HG03469 (cell line): ENCODE measurements around the gene ARSD.
"Not testable (repeated sequence)": the region's sequence is repeated elsewhere in the genome, so short reads cannot be mapped to it uniquely, and the experiment has no call there.

Source experiments
- ATAC-seq: cut with Tn5 transposase; IDR thresholded peaks from one replicate; pipeline ENCODE4 v1.9.1; 2021; ENCODE audit warnings: mild to moderate bottlenecking, moderate library complexity, moderate number of reproducible peaks; ENCODE audit not compliant: unreplicated experiment

Gene ARSD, protein sequence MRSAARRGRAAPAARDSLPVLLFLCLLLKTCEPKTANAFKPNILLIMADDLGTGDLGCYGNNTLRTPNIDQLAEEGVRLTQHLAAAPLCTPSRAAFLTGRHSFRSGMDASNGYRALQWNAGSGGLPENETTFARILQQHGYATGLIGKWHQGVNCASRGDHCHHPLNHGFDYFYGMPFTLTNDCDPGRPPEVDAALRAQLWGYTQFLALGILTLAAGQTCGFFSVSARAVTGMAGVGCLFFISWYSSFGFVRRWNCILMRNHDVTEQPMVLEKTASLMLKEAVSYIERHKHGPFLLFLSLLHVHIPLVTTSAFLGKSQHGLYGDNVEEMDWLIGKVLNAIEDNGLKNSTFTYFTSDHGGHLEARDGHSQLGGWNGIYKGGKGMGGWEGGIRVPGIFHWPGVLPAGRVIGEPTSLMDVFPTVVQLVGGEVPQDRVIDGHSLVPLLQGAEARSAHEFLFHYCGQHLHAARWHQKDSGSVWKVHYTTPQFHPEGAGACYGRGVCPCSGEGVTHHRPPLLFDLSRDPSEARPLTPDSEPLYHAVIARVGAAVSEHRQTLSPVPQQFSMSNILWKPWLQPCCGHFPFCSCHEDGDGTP

DNA sequence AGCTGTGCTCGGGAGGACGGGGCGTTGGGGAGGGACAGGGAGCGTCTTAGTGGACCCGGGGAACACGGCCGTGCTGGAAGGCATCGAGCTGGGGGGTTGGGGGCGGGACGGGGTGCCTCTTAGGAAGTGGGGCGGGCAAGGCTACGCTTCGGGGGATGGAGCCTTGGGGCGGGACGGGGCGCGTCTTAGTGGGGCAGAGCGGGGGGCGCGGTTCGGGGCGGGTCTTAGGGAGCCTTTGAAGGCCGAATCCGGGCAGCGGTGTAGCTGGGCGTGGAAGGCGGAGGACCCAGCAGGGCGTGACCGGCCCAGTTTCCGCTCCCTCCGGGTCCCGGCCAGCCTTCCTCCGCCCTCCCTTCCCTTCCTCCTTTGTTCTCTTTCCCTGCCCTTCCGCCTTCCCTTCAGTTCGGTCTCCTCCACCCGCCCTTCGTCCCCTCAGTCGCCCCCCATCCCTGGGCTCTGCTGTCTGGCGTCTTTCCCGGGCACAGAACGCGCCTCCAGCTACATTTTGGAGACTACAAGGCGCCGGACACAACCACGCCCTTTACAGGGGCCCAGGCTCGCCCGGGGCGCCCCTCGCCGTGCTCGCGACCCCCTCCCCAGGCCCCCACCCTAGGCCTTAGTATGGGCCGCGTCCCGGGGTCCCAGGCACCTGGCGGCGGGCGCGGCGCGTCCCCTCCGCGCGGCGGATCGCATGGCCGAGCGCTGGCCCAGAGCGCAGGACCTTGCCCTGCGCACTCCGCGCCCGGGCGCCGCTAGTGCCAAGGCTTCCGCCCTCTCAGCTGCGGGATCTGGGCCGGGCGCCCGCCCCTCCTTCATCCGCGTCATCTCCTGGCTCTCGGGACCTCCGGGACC is at the start of gene ARSD:
Gene ARSD (minus strand): TSS at position 757 of the 852 bp plus-strand sequence. CDS start 64 bp downstream, at position 693.
- peak; percentile 78 for ATAC-seq

- ATAC-seq: not testable (repeated sequence)
Measured at GRCh38 chrX:2978639-2979038, 49.5 kb upstream of the ARSD start.

DNA sequence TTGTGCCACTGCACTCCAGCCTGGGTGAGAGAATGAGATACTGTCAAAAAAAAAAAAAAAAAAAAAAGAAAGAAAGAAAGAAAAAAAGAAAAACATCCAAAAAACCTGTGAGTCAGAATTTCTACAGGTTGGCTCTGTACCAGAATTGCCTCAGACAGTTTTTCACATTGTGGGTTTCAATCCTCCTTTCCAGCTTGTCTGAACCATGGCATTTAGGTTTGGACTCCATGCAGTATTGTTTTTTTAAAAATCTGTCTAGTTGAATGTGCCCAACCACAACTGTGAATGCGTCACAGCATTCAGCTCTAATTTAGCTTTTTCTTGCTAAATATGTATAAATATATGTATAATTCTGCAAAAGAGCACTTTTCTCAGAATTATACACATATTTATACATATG is 45.8 kb upstream of the ARSD start:
- ATAC-seq: no peak

- ATAC-seq: no peak
Measured at GRCh38 chrX:2972391-2972790, 43.3 kb upstream of the ARSD start.

GRCh38 chrX:2969021-2969420 is 39.9 kb upstream of the ARSD start:
- no peak for ATAC-seq

DNA sequence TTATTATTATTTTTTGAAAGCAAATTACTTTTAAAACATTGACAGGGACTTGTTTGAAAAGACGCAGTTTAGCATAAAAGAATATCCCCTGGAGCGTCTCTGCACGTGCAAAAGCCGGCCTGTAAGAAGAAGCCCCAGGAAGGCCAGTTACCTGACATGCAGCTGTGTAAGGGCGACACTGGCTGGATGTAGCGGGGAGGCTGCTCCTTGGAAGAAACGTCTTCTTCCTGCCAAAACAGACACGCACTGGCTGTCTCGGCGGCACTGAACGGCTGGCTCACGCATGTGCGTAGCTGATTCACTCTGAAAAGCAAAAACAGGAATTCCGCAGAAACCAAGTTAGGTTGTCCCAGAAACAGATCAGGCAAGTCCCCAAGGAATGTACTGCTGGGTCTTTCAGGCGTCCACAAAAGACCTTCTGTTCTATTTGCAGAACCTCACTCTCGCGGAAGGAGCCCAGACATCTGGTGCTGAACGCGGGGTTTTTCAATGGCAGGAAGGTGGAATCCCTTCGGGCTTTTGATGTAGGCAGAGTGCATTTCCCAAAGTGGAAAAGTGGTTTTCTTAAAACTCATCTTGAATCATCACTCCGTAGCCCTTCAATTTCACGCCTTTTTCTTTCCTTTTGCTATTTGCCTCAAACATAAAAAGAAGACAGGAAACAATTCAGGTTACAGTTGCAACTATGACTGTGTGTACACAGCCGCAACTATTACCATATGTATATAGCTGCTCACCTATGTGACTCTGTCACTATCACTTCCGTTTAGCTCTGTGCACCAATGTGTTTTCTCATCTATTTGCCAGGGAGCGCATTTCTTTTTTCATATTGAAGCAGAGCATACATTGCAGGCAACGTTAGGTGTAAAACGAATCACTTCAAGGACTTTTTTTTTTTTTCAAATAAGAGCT is 39.1 kb upstream of the ARSD start:
- ATAC-seq: no peak

DNA sequence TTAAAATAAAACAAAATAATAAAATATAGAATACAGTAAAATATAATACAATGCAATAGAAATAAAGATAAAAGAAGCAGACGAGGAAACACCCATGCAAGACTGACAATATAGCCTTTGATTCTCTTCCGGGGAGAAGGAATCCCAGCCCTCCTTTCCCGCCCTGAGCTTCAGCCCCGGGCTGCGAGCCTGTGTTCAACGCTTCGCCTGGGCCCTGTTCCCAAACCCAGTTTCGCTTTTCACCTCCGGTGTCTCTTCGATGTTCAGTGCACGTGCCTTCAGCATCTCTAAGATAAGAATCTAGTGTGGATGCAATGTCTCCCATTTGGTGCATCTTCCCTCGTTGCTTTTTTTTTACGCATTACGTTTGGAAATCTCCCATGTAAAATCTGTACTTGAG is 38.4 kb upstream of the ARSD start:
- no peak for ATAC-seq

- no peak for ATAC-seq
Measured at GRCh38 chrX:2967012-2967411, 37.9 kb upstream of the ARSD start.

GRCh38 chrX:2965965-2966364 is 36.8 kb upstream of the ARSD start:
- peak; percentile 70 for ATAC-seq

- not testable (repeated sequence) for ATAC-seq
Measured at GRCh38 chrX:2963992-2964794, 35.1 kb upstream of the ARSD start.

- not testable (repeated sequence) for ATAC-seq
Measured at GRCh38 chrX:2963449-2963848, 34.3 kb upstream of the ARSD start.

DNA sequence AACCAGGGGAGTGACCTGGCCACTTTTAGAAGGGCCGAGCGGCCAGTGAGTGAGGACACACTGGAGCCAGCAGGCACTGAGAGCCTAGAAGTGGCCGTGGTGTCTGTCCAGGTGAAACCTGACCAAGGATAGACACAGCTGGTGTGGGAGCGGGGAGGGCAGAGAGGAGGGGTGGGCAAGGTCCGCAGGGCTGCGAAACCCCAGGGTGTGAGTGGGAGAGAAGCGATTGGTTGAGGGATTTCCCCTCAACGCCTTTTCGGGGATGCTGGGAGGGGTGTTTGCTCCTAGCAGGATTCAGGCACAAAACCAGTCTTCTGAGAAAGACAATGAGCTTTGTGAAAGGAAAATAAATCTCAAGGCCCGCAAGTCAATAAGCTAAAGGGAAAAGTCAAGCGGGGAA is 33.2 kb upstream of the ARSD start:
- no peak for ATAC-seq

- no peak for ATAC-seq
Measured at GRCh38 chrX:2960861-2961515, 31.8 kb upstream of the ARSD start.

DNA sequence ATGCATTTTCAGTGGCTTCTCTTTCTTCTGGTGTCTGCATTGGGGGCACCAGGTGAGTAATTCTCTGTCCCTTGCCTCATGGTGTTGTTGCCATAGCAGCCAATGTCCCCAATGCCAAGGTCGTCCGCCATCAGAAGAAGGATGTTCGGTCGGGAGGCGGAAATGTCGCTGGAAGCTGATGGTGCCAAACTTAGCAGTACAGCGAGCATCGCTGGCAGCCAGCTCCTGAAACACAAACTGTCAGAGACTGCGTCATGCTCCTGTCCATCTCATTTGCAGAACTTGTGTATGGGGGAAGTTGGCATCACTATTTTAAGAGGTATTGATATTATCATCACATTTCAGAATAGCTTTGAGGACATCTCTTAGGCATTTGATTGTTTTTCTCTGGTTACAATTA is 29.1 kb upstream of the ARSD start:
- no peak for ATAC-seq

GRCh38 chrX:2955838-2956237 is 26.7 kb upstream of the ARSD start:
- no peak for ATAC-seq

GRCh38 chrX:2955281-2955680 is 26.1 kb upstream of the ARSD start:
- ATAC-seq: no peak

- no peak for ATAC-seq
Measured at GRCh38 chrX:2954541-2954940, 25.4 kb upstream of the ARSD start.

DNA sequence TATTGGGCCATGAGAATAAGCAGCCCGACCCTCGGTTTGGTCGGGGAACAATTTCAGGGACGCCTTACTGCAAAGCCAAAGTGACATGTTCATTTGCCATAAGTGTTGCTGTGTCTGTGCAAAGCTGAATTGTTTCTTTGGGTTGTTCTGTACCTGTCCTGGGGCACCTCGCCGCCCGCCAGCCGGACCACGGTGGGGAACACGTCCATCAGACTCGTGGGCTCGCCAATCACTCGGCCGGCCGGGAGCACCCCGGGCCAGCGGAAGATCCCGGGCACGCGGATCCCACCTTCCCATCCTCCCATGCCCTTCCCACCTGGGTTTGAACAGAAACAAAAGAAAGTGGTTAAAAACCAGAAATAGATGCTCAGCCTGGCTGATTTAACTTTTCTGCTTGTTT is 8.8 kb upstream of the ARSD start:
- not testable (repeated sequence) for ATAC-seq
